HG02623 (cell line): ENCODE results near the gene UST.

Experiments
- ATAC-seq: cut with Tn5 transposase; IDR thresholded peaks from one replicate; pipeline ENCODE4 v1.9.1; 2021; ENCODE audit warnings: moderate library complexity; ENCODE audit not compliant: unreplicated experiment

UST gene

DNA sequence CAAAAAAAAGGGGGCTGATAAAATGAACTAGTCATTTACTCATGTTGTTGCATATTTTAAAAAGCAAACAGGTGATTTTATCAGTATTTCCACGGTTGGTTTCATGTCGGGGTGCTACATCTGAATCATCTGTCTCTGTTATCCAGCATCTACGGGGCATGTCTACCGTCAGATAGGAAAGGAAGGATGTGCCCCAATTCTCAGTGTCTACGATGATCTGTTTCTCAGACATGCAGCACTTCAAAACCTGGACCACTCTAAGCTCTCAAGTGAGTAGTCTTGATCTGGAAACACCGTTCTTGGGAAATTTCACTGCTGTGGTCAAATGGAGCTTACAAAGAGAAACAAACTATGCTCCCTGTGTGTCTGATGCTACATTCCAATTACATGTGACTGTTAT is 330.4 kb downstream of the UST start:
- no peak for ATAC-seq

DNA sequence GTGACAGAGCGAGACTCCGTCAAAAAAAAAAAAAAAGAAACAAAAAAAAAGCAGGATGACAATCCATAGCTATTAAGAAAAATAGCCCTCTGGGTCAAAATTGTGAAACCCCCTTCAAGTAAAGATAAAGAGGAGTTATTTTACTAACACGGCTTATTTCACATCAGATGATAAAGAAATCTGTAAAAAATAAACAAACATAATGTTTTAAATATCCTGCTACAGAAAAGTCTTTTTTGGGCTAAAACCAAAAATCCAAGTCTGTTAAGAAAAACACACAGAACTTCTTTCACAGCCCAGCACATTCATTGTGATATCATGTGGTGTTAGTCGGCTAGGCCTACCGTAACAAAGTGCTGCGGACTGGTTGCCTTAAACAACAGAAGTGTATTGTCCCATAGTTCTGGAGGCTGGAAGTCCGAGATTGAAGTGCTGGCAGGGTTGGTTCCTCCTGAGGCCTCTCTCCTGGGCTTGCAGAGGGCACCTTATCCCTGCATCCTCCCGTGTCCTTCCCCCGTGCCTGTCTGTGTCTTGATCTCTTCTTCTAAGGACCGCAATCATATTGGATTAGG is 331.5 kb downstream of the UST start:
- no peak for ATAC-seq

DNA sequence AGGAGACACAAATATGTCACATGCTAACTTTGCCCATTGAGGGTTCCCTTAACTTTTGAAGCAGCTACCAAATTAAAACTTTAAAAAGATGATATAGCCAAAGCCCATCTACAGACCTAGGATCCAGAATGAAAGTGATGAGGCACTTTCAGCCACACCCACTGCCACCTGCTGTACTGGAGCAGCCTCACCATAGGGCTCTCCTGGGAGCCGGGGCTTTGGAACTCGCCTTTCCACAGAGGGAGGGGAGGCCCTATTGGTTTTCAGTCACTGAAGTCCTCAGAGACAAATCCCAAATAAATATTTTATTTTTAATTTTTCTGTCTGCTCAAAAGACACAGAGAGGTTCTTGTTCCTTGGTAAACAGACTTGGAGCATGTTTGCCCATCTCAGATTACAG is 332.6 kb downstream of the UST start:
- ATAC-seq = no peak

DNA sequence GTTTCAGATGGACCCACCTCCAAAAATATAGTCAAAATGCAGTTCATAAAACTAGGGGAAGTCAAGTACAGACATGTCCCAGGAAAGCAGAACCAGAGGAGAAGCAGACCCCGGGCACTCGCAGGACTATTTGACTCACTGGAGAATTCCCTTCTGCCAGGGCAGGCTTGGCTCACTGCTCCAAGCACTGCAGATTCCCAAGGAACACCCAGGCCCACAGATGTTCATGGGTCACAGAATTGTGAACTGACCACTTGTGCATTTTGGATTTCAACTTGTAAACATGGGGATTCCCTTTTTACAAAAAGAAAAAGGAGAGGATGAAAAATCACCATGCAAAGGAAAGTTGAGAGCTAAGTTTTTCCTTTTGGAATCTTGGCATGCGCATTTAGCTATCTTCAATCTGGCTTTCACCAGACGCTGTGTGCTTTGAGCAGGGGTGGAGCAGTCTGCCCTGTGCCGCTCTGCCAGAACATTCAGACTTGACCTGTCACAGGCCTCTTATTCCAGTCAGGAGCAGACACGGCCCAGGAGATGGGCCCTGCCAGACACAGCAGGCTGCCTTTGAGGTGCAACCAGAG is 333.2 kb downstream of the UST start:
- ATAC-seq = no peak

DNA sequence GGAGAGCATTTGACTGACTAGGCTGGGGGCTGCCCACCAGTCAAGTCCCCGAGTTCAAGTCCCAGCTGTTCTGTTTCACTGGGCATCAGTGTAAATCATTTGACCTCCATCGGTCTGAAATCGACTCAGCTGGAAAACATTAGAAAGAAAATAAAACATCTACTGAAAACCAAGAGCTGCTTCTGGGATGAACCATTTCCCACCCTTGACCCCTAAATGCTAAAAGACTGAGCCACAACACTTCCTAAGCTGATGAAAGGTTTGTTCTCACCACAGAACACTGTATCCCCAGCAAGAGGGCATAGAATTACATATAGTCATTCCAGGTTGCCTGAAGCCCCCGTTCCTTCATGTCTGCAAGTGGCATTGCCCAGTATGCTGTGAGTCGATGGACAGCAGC is 333.7 kb downstream of the UST start:
- no peak for ATAC-seq

DNA sequence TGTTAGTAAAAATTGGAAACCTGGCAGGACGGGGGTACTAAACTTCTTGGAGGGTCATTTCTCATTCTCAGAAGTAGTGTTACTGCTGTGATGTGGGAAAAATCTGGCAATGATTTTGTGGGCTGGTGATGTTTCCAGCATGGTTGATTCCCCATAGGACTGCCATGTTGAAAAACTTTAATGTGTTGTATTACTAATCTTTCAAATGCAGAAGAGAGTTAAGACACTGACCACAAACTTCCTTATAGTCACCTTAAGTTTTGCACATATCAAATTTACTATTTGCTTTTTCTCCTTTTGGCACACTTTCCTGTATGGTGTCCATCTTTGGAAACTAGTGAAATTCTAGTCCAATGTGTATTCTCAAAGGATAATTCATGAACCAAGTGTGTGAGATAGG is 334.5 kb downstream of the UST start:
- ATAC-seq = no peak

DNA sequence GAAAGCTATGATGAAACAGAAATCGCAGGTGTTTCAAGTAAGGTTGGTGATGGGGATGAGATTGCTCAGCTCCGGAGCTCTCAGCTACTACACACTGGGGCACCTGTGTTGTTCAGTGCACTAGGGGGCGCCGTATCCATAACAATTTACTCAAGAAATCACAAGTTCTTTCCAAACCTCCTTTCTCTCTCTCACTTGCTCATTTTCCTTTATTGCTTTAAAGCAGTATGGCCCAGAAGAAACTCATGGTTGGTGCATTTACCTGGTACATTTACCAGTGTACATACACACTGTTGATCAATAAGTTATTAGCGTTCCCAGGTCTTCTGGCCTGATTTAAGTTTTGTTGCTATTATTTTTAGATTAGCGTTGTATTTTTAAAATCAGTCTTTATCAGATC is 335.5 kb downstream of the UST start:
- peak; percentile 64 for ATAC-seq

DNA sequence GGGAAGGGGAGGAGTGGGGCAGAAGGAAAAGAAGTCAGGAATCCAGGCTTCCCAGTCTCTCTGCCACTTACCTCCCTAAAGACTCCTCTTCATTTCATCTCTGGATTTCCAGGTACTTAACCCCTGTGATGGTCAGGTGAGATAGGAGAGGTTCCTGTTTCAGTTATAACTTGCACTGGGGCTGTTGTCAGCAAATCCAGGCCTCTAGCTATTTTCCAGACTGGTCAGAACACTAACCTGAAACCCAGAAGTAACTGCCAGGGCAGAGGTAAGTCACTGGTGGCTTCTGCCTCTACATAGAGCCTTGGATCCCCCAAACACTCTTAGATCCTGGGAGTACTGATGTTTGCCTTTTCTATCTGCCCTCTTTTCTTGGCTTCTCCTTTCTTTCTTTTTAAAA is 337.2 kb downstream of the UST start:
- no peak for ATAC-seq

DNA sequence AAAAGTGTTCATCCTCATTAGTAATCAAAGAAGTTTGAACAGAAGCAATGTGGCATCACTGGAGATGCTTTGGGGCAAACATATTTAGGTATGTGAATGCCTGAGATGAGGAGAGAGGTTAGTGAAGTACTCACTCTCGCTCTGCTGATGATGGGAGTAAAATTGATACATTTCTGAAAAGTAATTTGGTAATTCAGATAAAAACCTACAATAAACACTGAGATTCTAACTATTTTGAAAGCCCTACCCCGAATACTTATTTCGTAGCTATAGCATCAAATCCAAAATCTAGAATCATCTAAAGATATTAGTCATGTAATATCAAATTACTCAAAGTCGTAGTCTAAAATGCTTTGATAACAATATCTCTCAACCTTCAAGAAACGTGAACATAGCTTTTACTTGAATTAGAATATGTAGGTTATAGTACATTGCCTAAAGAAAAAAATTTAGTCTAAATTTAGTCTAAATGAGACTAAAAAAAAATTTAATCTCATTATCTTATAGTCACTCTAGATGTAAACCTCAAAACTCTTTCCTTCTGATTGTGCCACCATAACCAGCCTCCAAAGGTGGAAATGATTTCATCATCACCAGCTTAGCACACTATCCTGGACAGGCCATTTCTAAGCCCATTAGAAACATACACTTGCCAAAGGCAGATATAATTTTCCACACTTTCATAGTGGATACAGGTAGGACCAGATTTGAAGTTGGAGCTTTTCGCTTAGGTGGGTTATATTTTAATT is 338.2 kb downstream of the UST start:
- no peak for ATAC-seq

DNA sequence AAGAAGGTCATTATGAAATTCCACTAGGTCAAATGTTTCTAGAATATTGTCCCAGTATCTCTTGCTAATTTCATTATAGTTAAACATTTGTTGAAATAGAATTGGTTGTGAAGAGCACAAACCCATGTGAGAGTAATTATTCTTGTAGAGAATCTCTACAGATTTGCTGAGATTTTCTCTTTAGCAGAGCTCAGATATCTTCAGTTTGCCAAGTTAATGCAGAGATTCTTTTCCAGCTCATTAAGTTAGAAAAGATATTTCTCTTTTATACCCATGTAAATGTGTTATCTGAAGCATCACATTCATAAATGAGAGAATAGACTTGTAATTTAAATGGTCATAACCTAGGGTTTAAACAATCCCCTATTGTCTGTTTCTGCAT is 338.7 kb downstream of the UST start:
- ATAC-seq = no peak

DNA sequence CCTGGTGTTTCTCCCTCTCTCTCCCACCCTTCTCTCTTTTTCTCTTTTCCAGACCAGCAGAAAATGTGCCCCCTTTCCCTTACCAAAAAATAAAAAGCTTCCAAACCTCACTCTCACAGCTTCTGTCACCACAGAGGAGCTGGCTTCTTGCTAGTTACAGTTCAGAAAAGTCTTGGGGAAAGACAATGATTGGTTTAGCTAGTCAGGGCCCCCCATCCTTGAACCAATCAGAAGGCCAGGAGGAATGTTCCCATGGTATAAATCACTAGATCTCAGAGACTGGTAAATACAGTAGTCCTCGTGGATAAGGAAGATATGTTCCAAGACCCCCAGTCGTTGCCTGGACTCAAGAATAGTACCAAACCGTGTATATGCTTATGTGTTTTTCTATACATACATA is 339.5 kb downstream of the UST start:
- ATAC-seq = no peak

DNA sequence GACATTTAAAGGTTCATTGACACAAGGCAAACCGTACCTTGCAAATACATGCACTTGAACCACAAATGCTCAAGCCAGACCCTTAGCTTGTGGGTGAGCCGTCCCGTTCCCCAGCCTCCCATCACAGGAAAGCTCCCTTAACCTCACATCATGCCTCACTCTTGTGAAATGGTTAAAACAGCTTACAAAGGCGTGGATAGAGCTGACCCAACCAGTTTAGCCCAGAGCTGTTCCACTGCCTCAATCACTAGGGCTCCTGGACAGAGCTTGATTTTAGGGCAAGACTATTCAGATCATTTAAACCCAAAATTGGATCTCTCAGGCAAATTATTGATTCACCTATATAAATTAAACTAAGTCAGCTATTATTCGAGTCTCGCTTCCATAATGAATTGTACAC is 341.1 kb downstream of the UST start:
- no peak for ATAC-seq

DNA sequence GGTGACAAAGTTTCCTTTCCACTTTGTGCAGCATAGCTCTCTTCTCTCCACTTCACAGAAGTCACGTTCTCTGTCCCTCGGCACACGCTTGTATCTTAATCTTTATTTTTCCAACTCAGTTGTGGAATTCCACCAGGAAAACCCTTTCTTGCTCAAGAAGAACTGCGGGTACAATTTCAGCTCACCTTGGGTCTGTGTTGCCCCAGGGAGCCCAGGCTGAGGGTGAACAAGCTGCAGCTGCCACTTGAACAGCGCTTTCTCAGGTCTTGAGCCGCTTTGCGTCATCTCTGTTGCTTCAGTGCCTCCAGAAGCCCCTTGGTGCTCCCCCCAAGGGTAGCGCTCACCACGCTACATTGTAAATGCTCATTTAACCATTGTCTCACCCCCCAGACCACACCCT is 341.5 kb downstream of the UST start:
- no peak for ATAC-seq

DNA sequence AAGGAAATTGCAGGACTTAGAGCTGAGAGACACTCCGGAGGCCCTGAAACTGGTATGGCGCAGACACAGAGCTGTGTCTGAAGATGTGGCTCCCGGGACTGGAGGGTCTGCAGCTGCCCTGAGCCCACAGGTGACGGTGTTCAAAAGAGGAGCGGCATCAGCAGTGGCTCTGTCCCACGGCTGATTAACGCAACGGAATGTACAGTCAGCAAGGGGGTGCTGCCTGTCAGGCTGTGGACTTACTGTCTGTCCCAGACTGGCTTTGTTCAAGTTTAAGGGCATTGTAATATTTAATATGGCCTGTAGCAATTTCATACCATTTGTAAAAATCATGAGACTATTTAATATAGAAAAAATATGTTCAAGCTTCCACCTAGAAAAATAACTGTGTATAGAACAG is 342.7 kb downstream of the UST start:
- no peak for ATAC-seq

DNA sequence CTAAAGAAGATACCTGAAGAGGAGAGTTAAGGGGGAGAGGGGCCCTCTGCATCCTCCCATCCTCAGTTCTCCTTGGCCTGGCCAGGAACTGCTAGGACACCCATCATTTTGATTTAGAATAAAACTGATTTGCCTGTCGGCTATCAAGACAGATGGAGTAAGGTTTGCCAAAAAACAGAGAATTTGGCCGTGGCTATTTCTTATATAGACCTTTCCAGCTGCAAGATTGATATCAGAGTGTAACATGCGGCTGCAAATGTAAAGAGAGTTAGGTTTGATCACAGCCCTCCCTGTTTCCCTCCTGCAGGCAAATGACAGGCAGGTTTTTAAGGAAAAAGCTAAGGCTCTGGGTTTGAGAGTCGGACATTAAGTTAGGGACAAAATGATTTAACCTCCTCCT is 344.1 kb downstream of the UST start:
- no peak for ATAC-seq

DNA sequence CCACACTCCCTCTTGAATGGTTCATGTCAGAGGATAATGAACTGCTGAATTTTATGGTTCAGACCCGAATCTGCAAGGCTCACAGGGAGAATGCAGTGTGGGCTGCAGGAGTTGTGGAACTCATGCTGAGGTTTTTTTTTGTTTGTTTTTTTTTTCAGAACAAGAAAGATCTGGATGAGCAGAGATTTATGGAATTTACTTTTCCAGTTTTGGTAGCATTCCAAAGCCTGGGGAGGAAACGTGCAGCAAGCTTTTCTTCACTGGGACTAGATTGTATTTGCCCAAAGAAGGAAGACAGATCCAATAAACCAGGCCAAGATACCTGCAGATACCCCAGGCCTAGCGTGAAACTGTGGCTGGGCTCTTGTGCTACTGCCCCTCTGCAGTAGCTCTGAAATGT is 346.8 kb downstream of the UST start:
- no peak for ATAC-seq

DNA sequence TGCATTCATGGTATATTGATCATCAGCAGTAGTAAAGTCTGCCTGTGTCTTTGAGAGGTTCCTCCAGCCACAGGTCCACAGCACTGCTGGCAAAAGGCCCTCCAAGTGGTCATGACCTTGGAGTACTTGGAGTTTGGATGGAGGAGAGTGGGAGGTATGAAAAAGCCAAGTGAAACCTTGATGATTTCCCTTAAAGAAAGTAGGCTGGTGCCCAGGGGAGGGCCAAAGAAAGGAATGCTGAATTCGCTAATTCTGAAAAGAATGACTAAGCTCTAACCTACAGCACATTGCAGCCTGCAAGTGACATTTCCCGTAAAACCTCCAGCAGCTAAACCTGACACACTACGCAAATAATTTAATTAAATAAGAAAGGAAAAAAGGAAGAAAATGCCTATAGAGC is 347.3 kb downstream of the UST start:
- ATAC-seq = no peak

DNA sequence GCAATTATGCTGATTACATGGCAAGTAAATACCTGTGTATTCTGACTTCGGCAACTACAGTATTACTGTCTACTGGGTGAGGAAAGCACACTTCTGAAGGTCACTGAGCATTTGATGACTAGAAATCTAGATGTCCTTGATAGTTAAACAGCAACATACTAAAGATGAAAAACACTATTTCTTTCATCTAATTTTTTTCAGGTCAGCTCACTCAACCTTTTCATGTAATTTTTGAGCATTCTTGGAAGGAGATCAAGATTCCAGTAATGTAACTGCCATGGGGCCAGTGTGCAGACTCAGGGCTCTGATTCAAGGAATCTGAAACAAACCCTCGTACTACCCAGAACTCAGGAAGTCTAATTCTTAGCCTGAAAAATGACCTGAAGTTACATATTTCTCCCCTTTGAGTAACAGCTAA is 348.1 kb downstream of the UST start:
- no peak for ATAC-seq

DNA sequence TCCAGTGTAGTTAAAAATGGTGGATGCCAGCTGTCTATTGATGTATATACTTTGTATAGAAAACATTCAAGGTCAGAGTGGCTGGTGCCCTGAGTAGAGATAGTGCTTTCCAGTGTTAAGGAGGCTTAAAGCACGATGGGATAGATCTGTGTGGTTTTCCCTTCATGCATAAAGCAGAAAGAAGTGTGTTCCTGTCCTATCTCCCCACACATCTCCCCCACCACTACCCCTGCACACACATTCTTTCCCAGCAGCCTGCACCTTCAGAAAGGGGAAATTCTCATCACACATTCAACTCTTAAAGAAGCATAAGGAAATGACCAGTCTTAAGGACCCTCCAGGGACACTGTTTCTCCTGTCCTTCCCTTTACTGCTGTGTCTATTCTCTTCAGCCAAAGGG is 349.0 kb downstream of the UST start:
- ATAC-seq = no peak

DNA sequence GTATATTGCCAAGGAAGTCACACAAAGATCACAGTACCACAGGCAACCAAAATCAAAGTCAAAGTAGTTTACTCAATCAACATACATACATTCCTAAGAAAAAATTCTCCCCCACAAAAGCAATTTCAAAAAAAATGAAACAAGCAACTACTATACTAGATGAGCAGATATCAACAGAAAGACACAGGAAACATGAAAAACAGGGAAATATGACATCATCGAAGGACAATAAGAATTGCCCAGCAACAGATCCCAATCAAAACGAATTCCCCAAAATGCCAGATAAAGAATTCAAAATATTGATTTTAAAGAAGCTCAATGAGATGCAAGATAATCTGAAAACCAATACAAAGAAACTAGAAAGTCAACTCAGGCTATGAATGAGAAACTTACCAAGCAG is 351.0 kb downstream of the UST start:
- ATAC-seq = no peak

DNA sequence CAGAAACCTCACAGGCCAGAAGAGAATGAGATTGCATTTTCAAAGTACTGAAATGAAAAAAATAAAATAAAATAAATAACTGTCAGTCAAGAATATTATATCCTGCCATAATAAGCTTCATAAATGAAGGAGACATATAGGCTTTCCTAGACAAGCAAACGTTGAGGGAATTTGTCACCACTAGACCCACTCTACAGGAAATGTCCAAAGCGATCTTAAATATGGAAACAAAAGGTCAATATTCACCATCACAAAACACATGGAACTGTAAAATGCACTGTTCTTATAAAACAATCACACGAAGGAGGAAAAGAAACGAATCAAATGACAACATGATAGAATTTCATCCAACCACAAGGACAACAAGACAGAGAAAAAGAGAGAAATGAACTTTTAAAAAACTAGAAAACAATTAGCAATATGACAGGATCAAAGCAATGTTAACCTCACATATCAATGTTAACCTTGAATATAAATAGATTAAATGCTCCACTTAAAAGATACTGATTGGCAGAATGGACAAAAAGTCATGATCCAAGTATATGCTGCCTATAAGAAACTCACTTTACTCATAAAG is 352.0 kb downstream of the UST start:
- ATAC-seq = no peak

DNA sequence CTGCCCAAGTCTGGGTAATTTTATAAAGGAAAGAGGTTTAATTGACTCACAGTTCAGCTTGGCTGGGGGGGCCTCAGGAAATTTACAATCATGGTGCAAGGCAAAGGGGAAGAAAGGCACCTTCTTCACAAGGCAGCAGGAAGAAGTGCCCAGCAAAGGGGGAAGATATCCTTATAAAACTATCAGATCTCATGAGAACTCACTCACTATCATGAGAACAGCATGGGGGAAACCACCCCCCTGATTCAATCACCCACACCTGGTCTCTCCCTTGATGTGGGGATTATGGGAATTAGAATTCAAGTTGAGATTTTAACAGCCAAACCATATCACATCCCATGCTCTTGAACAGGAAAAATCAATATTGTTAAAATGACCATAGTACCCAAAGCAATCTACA is 355.5 kb downstream of the UST start:
- no peak for ATAC-seq
